PC-9 (cell line): ENCODE results near the gene ALPG. TPM values are rescaled to one million over a fixed set of nuclear protein-coding genes. Genes with fewer than 3 reads are reported as not detected.

Source experiments
- BruUV-seq: library from RNA; stranded (reverse); fragments of 400-500 nt; replicated peaks from 2 replicates; lab custom pipeline; 2021; lab: Mats Ljungman, UMichigan
- CTCF ChIA-PET: fragments of 300-600 bp; sonication (Branson Sonifier 250); formaldehyde crosslinking; loops from one replicate; lab custom pipeline; 2022; ENCODE audit warnings: antibody characterized with exemption; lab: Charles Lee
- POLR2A ChIA-PET: fragments of 300-600 bp; sonication (Branson Sonifier 250); formaldehyde crosslinking; loops from one replicate; lab custom pipeline; 2022; ENCODE audit warnings: antibody characterized with exemption; ENCODE audit not compliant: unreplicated experiment; lab: Charles Lee
- DNase-seq, 2 experiments: peaks; one replicate each; pipeline versions ENCODE4 v3.0.0 to v3.0.0-alpha.2; 2015 to 2022; ENCODE audit warnings: mixed read lengths in 1 of 2
- H2AFZ ChIP-seq: fragments of 200-600 bp; sonication (generic); 2 replicates; pipeline ENCODE4 v1.8.1; 2017; ENCODE audit warnings: antibody characterized with exemption
- H3F3A ChIP-seq: fragments of 200-600 bp; sonication (generic); 2 replicates; pipeline ENCODE4 v1.8.1; 2017; ENCODE audit warnings: antibody characterized with exemption, mild to moderate bottlenecking, low read depth; ENCODE audit not compliant: insufficient read depth
- H3K27ac ChIP-seq: fragments of 200-600 bp; sonication (generic); 2 replicates; pipeline ENCODE4 v1.6.1; 2016; ENCODE audit warnings: mixed run types
- H3K27me3 ChIP-seq: fragments of 200-600 bp; sonication (generic); 2 replicates; pipeline ENCODE4 v1.6.1; 2016; ENCODE audit warnings: low read depth, mixed run types; ENCODE audit not compliant: insufficient read depth
- H3K36me3 ChIP-seq: fragments of 200-600 bp; sonication (generic); 2 replicates; pipeline ENCODE4 v1.6.1; 2016; ENCODE audit warnings: low read depth, mixed run types
- H3K4me1 ChIP-seq: fragments of 200-600 bp; sonication (generic); replicated peaks from 2 replicates; pipeline ENCODE4 v1.6.1; 2016; ENCODE audit warnings: mixed run types; ENCODE audit not compliant: insufficient read depth
- H3K4me2 ChIP-seq: fragments of 200-600 bp; sonication (generic); 2 replicates; pipeline ENCODE4 v1.6.1; 2017; ENCODE audit warnings: mixed run types
- H3K4me3 ChIP-seq: fragments of 200-600 bp; sonication (generic); 2 replicates; pipeline ENCODE4 v1.6.1; 2016; ENCODE audit warnings: mixed run types
- H3K79me2 ChIP-seq: fragments of 200-600 bp; sonication (generic); 2 replicates; pipeline ENCODE4 v1.6.1; 2017; ENCODE audit warnings: low read depth, mixed run types
- H3K9me2 ChIP-seq: fragments of 200-600 bp; sonication (generic); 2 replicates; pipeline ENCODE4 v1.8.1; 2017; ENCODE audit warnings: mild to moderate bottlenecking; ENCODE audit not compliant: insufficient read depth
- H3K9me3 ChIP-seq: fragments of 200-600 bp; sonication (generic); 2 replicates; pipeline ENCODE4 v1.8.1; 2016; ENCODE audit warnings: low read depth; ENCODE audit not compliant: insufficient read depth
- H4K20me1 ChIP-seq: fragments of 200-600 bp; sonication (generic); 2 replicates; pipeline ENCODE4 v1.8.1; 2017; ENCODE audit not compliant: insufficient read depth
- EZH2 ChIP-seq: fragments of 200-600 bp; sonication (generic); IDR thresholded peaks from 2 replicates; pipeline ENCODE4 v1.8.0; 2017; ENCODE audit warnings: antibody characterized with exemption, low read depth
- intact Hi-C: fragments of 100-400 bp; cut with micrococcal nuclease; formaldehyde crosslinking; loops from one replicate; pipeline ENCODE4 v1.10.0; 2022; ENCODE audit not compliant: unreplicated experiment
- total RNA-seq: library from RNA; stranded (reverse); gene quantifications from 2 replicates; pipeline ENCODE4 v1.2.3, GENCODE V29; 2021
- TF ChIP-seq, protein P1 (sequence below): fragments of 200-600 bp; sonication (generic); conservative IDR thresholded peaks from 2 replicates; pipeline ENCODE4 v1.6.1; 2017; ENCODE audit warnings: mixed run types, antibody characterized with exemption, mild to moderate bottlenecking, moderate library complexity

The ALPG gene
- total RNA-seq, 1 experiment from 2014 or later, result 0.76 TPM

DNA sequence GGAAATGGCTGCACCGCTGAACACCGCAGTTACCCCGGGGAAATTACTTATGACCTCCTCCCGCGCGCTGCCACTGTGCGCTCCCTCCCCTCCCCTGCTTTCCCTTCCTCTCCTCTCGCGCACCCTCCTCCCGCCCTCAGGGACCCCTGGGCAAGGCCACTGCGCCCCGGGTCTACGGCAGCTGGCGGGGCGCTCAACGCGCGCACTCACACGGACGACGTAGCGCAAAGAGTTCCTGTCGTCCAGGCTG, 20.2 kb upstream of the ALPG start:
- H3F3A ChIP-seq, result peaks cover 20% of the 10 kb centered on the region
- H3K4me1 ChIP-seq, result peaks cover 20% of the 10 kb centered on the region
- no peaks in the 10 kb centered on the region for H3K9me3 ChIP-seq
- no peaks in the 10 kb centered on the region for H3K9me2 ChIP-seq
- no TSS peak for BruUV-seq
- H3K27ac ChIP-seq, result peak overlapping the region; percentile 78
- POLR2A ChIA-PET, result interaction anchor here (0.6 to 1.0 kb wide), 5 partner anchors 12 to 49 kb away, joined by 3 to 31 read pairs (median 5); no protein-coding TSS in a partner anchor
- H3K4me3 ChIP-seq, result no peak overlapping the region
- H3K4me2 ChIP-seq, result peak overlapping the region; percentile 69
- H3K36me3 ChIP-seq, result no peaks in the 10 kb centered on the region
- intact Hi-C loops, result loop anchor here (1.0 to 5.0 kb wide), 2 partner anchors 8 to 51 kb away; partner anchors contain the start of gene ALPP
- H3K79me2 ChIP-seq, result no peaks in the 10 kb centered on the region
- no peak overlapping the region for H2AFZ ChIP-seq
- H3K27me3 ChIP-seq, result no peaks in the 10 kb centered on the region
- no peaks in the 10 kb centered on the region for H4K20me1 ChIP-seq
- DNase-seq, result no peak
- TF ChIP-seq, protein P1, sequence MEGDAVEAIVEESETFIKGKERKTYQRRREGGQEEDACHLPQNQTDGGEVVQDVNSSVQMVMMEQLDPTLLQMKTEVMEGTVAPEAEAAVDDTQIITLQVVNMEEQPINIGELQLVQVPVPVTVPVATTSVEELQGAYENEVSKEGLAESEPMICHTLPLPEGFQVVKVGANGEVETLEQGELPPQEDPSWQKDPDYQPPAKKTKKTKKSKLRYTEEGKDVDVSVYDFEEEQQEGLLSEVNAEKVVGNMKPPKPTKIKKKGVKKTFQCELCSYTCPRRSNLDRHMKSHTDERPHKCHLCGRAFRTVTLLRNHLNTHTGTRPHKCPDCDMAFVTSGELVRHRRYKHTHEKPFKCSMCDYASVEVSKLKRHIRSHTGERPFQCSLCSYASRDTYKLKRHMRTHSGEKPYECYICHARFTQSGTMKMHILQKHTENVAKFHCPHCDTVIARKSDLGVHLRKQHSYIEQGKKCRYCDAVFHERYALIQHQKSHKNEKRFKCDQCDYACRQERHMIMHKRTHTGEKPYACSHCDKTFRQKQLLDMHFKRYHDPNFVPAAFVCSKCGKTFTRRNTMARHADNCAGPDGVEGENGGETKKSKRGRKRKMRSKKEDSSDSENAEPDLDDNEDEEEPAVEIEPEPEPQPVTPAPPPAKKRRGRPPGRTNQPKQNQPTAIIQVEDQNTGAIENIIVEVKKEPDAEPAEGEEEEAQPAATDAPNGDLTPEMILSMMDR, result no peak
- no peak for TF ChIP-seq EZH2
- CTCF ChIA-PET, result interaction anchor here (0.6 to 1.5 kb wide), 3 partner anchors 35 to 336 kb away, joined by 5 to 12 read pairs (median 9); no protein-coding TSS in a partner anchor

DNA sequence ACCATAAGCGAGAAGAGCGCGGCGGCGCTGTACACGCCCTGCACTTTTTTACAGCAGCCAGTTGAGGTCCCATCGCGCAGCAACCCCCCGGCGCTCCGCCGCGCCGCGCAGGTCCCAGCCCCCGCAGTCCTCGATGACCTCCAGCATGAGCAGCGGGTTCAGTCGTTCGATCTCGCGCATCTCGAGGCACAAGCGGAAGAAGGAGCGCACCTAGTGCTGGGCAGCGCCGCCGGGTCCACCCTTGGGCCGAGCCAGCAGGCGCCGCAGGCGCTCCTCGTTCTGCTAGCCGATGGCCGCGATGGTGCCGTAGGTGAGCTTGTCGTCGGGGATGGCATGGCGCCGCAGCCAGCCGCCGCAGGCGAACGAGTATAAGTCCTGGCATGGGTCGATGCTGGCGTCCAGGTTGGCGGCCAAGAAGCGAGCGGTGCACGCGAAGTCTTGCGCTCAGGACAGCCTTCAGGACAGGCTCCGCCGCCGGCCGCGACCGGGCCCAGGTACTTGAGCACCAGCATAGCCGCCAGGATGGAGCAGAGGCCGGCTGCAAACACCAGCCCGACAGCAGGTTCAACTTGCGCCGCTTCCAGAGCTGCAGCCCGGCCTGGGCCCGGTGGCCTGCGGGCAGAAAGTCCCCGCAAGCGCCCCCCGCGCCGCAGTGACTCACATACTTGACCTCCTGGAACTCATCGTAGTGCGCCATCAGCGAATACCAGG, 19.7 kb upstream of the ALPG start:
- ChIA-PET CTCF (no interaction called here), POLR2A (no interaction called here)
- H3F3A ChIP-seq, result peaks cover 20% of the 10 kb centered on the region
- H4K20me1 ChIP-seq, result no peaks in the 10 kb centered on the region
- no peak overlapping the region for H3K4me3 ChIP-seq
- H3K4me2 ChIP-seq, result peak overlapping the region; percentile 69
- intact Hi-C loops, result loop anchor here (1.0 to 5.0 kb wide), 2 partner anchors 9 to 50 kb away; partner anchors contain the start of gene ALPP
- H3K27me3 ChIP-seq, result no peaks in the 10 kb centered on the region
- no peaks in the 10 kb centered on the region for H3K9me3 ChIP-seq
- H3K4me1 ChIP-seq, result peaks cover 20% of the 10 kb centered on the region
- H3K36me3 ChIP-seq, result no peaks in the 10 kb centered on the region
- H2AFZ ChIP-seq, result no peak overlapping the region
- no peaks in the 10 kb centered on the region for H3K9me2 ChIP-seq
- peak overlapping the region; percentile 78 for H3K27ac ChIP-seq
- no peak for DNase-seq
- BruUV-seq, result no TSS peak
- H3K79me2 ChIP-seq, result no peaks in the 10 kb centered on the region
- TF ChIP-seq, protein P1, result no peak
- no peak for TF ChIP-seq EZH2

DNA sequence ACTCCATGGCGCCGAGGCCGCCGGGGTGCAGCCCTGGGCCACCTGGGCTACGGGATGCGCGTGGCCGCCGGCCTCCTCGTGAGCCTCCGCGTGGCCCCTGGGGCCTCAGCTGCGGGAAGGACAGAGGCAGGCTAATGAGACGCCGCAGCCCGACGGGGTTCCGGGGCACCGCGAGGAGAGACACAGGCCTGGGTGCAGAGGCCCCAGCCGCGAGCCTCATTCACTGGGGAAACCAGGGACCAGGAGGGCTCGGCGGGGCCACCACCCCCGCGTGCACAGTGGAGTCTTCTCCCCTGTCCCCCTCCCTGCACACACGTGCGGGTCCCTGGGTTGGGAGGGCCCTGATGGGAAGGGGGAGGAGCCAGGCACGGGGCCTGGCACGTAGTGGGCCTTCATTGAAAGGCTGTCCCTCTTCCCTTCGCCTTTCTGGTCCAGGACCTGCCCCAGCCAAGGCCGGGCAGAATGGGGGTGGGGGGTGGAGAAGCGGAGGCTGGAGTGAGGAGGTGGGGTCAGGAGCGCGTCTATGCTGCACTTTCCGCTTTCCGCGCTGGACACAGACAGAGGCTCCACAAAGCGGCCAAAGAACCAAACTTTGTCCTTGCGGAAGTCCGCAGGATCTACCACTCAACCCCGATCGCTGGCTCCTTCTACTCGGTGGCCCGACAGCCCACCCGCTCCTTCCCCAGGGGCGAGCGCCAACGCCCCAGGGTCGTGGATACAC, 19.0 kb upstream of the ALPG start:
- no peaks in the 10 kb centered on the region for H4K20me1 ChIP-seq
- no TSS peak for BruUV-seq
- TF ChIP-seq EZH2, result no peak
- TF ChIP-seq, protein P1, result no peak
- no peak for DNase-seq
- peaks cover 20% of the 10 kb centered on the region for H3F3A ChIP-seq
- no peaks in the 10 kb centered on the region for H3K36me3 ChIP-seq
- ChIA-PET CTCF (no interaction called here), POLR2A (no interaction called here)
- no peaks in the 10 kb centered on the region for H3K79me2 ChIP-seq
- H3K4me1 ChIP-seq, result peaks cover 20% of the 10 kb centered on the region
- no peak overlapping the region for H3K27ac ChIP-seq
- H3K4me3 ChIP-seq, result no peak overlapping the region
- H3K4me2 ChIP-seq, result no peak overlapping the region
- H3K9me2 ChIP-seq, result no peaks in the 10 kb centered on the region
- H3K27me3 ChIP-seq, result no peaks in the 10 kb centered on the region
- no peaks in the 10 kb centered on the region for H3K9me3 ChIP-seq
- intact Hi-C loops, result loop anchor here (5.0 kb wide), 1 partner anchor 50 kb away; no protein-coding TSS in a partner anchor
- no peak overlapping the region for H2AFZ ChIP-seq
